ENCODE measurements around the gene SOX5. TPM values are rescaled to one million over a fixed set of nuclear protein-coding genes. Genes with fewer than 3 reads are reported as not detected.
A peak's percentile ranks its signal among the peaks of the same experiment; 100 is the strongest.
"Not testable (repeated sequence)": the region's sequence is repeated elsewhere in the genome, so short reads cannot be mapped to it uniquely, and the experiment has no call there.

SOX5 gene
- total RNA-seq, 8 experiments from 2014 or later = 2.3 to 23.5 (median 11.1) TPM

DNA sequence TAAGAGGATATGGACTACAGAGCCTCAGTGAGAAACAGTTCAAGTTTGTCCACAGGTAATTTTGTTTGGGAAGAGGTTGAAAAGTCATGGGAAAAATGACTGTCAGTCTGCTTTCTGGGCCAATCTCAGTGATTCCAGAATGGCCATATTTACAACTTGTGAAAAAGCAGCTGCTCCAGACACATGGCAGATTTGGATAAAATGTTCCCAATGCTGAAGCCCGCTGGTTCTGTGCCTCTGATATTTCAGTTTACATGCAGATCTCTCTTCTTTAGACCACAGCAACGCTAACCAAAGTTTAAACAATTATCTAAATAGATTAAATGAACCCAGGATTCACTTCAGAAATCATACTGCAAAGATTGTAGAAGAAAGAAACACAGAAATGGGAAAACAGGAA is 222.8 kb downstream of the SOX5 start:
- 6 to 100% (median 83%) methylated on average over 2 of the region's 2 CpGs for WGBS, 10 experiments
- Histone ChIP-seq H3K27ac (no peak overlapping the region), H3K4me3 (no peak overlapping the region), H3K4me1 (replicated peaks in 1 of 2) (peaks cover 0 to 4% of the 10 kb centered on the region in 2 donors)
- in situ Hi-C loops (cut with MboI; ENCODE audit: low pct_unique_long_range_greater_than_20kb in 2 of 9, low sequenced_read_pairs in 9 of 9, unreplicated experiment in 9 of 9) = no loop called here
- no peak for ATAC-seq (replicated peaks in 6 of 8)

DNA sequence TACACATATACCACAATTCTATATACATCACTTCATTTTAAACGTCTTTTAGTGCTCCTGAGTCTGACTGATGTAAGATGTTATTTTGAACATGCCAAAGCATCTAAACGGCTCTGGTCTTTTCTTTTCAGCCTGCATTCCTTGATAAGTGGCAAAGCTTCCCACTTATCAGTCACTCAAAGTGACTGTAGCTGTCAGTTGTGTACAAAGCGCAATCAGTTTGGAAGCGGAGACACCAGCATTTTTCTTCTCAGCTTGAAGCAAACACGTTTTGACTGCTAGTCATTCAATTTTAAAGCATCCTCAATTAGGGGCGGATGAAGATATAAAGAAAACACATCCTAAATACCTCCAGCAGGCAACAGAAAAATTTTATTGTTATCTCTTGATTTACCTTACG is 226.8 kb downstream of the SOX5 start:
- ATAC-seq (replicated peaks in 6 of 8) = no peak
- 22 to 75% (median 54%) methylated on average over 3 to 7 of the region's 7 CpGs for WGBS, 10 experiments
- in situ Hi-C loops (cut with MboI; ENCODE audit: low pct_unique_long_range_greater_than_20kb in 2 of 9, low sequenced_read_pairs in 9 of 9, unreplicated experiment in 9 of 9) = no loop called here
- Histone ChIP-seq H3K27ac (no peak overlapping the region), H3K4me3 (no peak overlapping the region), H3K4me1 (replicated peaks in 1 of 2) (peaks cover 0 to 4% of the 10 kb centered on the region in 2 donors)

DNA sequence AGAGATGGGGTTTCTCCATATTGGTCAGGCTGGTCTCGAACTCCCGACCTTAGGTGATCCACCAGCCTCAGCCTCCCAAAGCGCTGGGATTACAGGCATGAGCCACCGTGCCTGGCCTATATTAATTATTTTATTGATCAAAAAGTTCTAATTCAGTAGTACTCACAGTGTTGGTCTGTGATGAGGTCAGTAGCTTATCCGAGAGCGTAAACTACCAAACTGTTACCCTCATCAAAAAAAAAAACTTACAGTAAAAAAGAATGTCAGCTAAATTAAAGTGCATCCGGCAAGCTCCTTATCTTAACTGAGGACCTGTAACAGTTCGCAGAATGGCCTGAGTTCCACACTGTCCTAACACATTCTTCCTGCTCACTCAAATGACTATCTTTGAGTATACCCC is 228.2 kb downstream of the SOX5 start:
- H3K27ac ChIP-seq = no peak overlapping the region
- ATAC-seq (replicated peaks in 6 of 8) = no peak
- H3K4me3 ChIP-seq = no peak overlapping the region
- H3K4me1 ChIP-seq (replicated peaks in 1 of 2) = peaks cover 0 to 4% of the 10 kb centered on the region in 2 donors
- in situ Hi-C loops (cut with MboI; ENCODE audit: low pct_unique_long_range_greater_than_20kb in 2 of 9, low sequenced_read_pairs in 9 of 9, unreplicated experiment in 9 of 9) = no loop called here
- WGBS, 10 experiments = 80 to 100% (median 94%) methylated on average over 1 to 4 of the region's 8 CpGs; no CpG with 5 or more reads in 1 of the 10 experiments

DNA sequence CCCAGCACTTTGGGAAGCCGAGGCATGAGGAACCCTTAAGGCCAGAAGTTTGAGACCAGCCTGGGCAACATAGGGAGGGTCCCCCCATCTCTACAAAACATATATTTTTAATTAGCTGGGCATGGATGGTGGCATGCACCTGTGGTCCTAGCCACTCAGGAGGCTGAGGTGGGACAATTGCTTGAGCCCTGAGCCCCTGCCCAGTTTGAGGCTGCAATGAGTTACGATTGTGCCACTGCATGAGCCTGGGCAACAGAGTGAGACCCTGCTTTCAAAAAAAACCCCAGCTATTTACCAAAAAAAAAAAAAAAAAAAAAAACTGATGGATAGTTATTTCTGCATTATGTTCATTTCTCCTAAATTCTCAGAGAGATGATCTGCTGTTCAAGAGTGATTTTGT is 230.0 kb downstream of the SOX5 start:
- ATAC-seq (replicated peaks in 6 of 8) = no peak
- no peak overlapping the region for H3K27ac ChIP-seq
- H3K4me3 ChIP-seq = no peak overlapping the region
- in situ Hi-C loops (cut with MboI; ENCODE audit: low pct_unique_long_range_greater_than_20kb in 2 of 9, low sequenced_read_pairs in 9 of 9, unreplicated experiment in 9 of 9) = no loop called here
- peaks cover 0 to 4% of the 10 kb centered on the region in 2 donors for H3K4me1 ChIP-seq (replicated peaks in 1 of 2)
- WGBS, 10 experiments = 0 to 100% (median 81%) methylated on average over 1 to 2 of the region's 2 CpGs; no CpG with 5 or more reads in 2 of the 10 experiments

DNA sequence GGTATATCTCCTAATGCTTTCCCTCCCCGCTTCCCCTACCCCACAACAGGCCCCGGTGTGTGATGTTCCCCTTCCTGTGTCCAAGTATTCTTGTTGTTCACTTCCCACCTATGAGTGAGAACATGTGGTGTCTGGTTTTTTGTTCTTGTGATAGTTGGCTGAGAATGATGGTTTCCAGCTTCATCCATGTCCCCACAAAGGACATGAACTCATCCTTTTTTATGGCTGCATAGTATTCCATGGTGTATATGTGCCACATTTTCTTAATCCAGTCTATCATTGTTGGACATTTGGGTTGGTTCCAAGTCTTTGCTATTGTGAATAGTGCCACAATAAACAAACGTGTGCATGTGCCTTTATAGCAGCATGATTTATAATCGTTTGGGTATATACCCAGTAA is 239.1 kb downstream of the SOX5 start:
- in situ Hi-C loops (cut with MboI; ENCODE audit: low pct_unique_long_range_greater_than_20kb in 2 of 9, low sequenced_read_pairs in 9 of 9, unreplicated experiment in 9 of 9); H3K4me3 ChIP-seq; H3K4me1 ChIP-seq (replicated peaks in 1 of 2); ATAC-seq (replicated peaks in 6 of 8); H3K27ac ChIP-seq: not testable (repeated sequence)
- WGBS, 10 experiments = 43 to 100% (median 92%) methylated on average over 1 of the region's 4 CpGs; no CpG with 5 or more reads in 6 of the 10 experiments

DNA sequence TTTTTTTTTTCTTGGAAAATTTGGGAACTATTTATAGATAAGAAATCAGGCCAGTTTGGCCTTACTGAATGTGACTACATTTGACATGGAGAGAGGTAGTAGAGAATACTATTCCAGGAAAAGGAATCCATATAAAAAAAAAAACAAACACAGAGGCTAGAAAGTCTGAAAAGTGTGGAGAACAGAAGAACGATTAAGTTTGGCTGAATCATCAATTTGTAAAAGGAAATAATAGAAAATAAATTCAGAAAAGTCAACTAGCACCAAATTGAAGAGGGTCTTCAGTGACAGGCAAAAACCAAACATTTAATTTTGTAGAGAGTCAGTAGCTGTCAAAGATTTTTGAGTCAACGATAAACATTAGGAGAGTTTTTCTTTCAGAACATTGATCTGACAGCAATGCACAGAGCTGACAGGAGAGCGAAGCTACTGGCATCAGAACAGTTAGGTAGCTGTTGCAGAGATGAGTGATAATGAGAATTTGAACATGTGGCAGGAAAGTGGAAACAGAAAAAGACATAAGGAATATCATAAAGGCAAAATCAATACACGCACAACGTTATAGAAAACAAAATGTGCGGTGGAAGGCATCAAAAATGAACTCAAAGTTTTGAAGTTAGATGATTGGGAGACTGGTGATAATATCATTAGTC is 241.2 kb downstream of the SOX5 start:
- ATAC-seq (replicated peaks in 6 of 8) = no peak
- Histone ChIP-seq H3K4me1 (replicated peaks in 1 of 2) (peaks cover 7 to 10% of the 10 kb centered on the region in 2 donors), H3K4me3 (no peak overlapping the region), H3K27ac (no peak overlapping the region)
- 61 to 96% (median 90%) methylated on average over 3 to 6 of the region's 6 CpGs for WGBS, 10 experiments
- in situ Hi-C loops (cut with MboI; ENCODE audit: low pct_unique_long_range_greater_than_20kb in 2 of 9, low sequenced_read_pairs in 9 of 9, unreplicated experiment in 9 of 9) = no loop called here

DNA sequence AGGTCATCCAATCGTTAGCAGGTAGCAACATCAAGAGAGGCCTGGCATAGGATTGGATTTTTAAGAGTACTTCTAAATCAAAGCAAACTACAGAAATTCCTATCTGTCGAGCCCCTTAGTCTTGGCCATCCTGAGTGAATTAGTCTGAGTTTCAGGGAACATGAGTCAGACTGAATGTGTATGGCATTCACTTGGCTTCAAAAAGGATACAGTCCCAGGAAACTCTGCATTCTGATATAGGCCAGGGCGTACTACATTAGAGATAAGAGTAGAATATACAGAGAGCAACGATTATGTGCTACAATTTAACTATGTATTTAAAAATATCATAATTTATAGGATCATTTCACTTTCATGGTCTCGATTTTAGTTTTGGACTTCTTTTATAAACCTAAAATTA is 242.2 kb downstream of the SOX5 start:
- H3K4me1 ChIP-seq (replicated peaks in 1 of 2) = peaks cover 10 to 12% of the 10 kb centered on the region in 2 donors
- ATAC-seq (replicated peaks in 6 of 8) = no peak
- H3K4me3 ChIP-seq = no peak overlapping the region
- WGBS, 10 experiments = 0 to 100% (median 83%) methylated on average over 1 to 5 of the region's 5 CpGs
- in situ Hi-C loops (cut with MboI; ENCODE audit: low pct_unique_long_range_greater_than_20kb in 2 of 9, low sequenced_read_pairs in 9 of 9, unreplicated experiment in 9 of 9) = no loop called here
- no peak overlapping the region for H3K27ac ChIP-seq

DNA sequence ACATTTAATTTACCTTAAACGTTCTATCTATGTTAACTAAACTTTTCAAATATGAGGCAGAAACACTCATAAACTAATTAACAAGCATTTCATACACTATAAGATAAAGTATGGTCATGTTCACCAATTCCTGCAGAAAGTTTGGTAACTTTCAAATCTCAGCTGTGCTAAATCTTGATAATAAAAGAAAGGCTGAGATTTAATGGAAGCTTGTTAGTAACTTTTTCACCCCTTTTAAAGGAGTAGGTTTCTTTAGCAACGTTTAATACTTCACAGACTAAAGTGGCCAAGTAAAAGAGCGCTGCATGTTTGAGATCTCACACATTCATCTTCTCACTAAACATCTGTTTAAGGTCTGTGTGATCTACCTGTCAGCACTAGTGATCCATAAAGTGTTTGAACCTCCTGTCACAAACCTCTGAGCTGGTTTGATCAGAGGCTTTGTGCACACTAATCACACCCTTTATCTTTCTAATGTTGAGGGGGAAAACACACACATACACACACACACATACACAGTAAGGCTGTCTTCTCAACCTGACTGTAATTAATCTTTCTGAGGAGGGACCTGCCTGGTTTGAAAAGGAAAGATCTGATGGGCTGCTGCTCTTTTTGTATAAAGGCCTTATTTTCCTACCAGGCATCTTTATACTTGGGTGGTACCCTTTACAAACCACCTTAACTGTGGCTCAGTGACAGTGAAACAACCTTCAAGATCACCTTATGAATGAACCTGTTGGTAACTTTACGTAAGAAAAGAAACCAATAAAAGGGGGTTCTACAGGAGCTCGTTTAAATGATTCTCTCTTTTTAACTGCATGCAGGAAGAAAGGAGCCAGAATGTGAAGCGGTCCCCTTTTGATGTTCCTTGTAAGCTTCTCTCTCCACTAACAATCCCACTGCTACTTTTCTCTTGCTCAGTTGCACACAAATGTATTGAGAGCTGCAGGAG is 244.2 kb downstream of the SOX5 start:
- peak in 1 of 8 experiments; percentile 27 for ATAC-seq (replicated peaks in 6 of 8)
- H3K4me3 ChIP-seq = no peak overlapping the region
- H3K4me1 ChIP-seq (replicated peaks in 1 of 2) = peaks cover 10 to 12% of the 10 kb centered on the region in 2 donors
- 14 to 70% (median 24%) methylated on average over 1 to 6 of the region's 6 CpGs for WGBS, 10 experiments
- in situ Hi-C loops (cut with MboI; ENCODE audit: low pct_unique_long_range_greater_than_20kb in 2 of 9, low sequenced_read_pairs in 9 of 9, unreplicated experiment in 9 of 9) = no loop called here
- no peak overlapping the region for H3K27ac ChIP-seq

DNA sequence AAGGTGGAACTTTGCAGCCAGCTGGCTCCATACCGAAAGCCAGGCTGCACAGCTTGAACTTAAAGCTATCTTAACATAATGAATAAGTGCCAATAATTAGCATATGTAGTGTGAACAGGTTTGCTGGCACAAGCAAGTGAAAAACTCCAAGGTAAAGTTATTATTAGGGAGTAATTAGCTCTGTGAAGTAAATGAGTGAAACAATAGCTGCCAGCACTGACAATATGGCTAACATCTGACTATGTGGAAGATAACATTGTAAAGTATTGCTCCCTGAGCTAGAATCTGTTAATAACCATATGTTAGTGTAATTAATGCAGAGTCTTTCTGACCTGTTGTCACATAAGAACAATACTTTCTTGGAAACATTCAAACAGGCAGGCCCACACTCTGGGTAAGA is 246.4 kb downstream of the SOX5 start:
- ATAC-seq (replicated peaks in 6 of 8) = no peak
- Histone ChIP-seq H3K4me3 (no peak overlapping the region), H3K27ac (no peak overlapping the region), H3K4me1 (replicated peaks in 1 of 2) (peaks cover 10 to 12% of the 10 kb centered on the region in 2 donors)
- in situ Hi-C loops (cut with MboI; ENCODE audit: low pct_unique_long_range_greater_than_20kb in 2 of 9, low sequenced_read_pairs in 9 of 9, unreplicated experiment in 9 of 9) = no loop called here
- 0 to 90% (median 0%) methylated on average over 1 of the region's 1 CpG; no CpG with 5 or more reads in 3 of the 10 experiments for WGBS, 10 experiments

DNA sequence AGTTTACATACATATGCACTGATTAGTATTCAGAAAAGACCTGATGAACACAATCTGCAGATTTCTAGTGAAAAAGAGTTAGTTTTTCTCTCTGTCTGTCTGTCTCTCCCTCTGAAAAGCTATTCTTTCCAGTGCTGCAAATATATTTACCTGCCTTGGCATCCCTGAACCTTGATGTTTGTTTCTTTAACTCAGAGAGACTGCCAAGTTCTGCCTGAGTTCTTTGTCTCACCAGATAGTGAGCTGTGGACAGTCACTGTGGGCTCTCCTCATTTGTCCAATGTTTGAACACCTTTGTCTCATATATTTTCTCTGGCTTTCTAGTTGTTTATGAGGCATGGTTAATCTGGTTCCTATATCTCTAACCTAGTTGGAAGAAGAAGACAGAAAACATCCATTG is 250.4 kb downstream of the SOX5 start:
- in situ Hi-C loops (cut with MboI; ENCODE audit: low pct_unique_long_range_greater_than_20kb in 2 of 9, low sequenced_read_pairs in 9 of 9, unreplicated experiment in 9 of 9) = no loop called here
- Histone ChIP-seq H3K4me1 (replicated peaks in 1 of 2) (peaks cover 0 to 5% of the 10 kb centered on the region in 2 donors), H3K4me3 (no peak overlapping the region), H3K27ac (no peak overlapping the region)
- no peak for ATAC-seq (replicated peaks in 6 of 8)

DNA sequence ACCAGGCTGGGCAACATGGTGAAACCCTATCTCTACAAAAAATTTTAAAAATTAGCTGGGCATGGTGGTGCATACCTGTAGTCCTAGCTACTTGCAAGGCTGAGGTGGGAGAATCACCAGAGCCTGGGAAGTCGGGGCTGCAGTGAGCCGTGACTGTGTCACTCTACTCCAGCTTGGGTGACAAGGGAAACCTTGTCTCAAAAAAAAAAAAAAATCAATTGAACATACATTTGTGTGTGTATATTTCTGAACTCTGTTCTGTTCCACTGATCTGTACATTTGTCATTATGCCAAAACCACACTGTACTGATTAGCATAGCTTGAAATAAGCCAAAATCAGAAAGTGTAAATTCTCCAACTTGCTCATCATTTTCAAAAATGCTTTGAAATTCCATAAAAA is 254.6 kb downstream of the SOX5 start:
- ATAC-seq (replicated peaks in 6 of 8) = no peak
- no peak overlapping the region for H3K4me3 ChIP-seq
- 53 to 100% (median 86%) methylated on average over 2 of the region's 2 CpGs; no CpG with 5 or more reads in 6 of the 10 experiments for WGBS, 10 experiments
- in situ Hi-C loops (cut with MboI; ENCODE audit: low pct_unique_long_range_greater_than_20kb in 2 of 9, low sequenced_read_pairs in 9 of 9, unreplicated experiment in 9 of 9) = no loop called here
- no peak overlapping the region for H3K27ac ChIP-seq
- no peaks in the 10 kb centered on the region for H3K4me1 ChIP-seq (replicated peaks in 1 of 2)

DNA sequence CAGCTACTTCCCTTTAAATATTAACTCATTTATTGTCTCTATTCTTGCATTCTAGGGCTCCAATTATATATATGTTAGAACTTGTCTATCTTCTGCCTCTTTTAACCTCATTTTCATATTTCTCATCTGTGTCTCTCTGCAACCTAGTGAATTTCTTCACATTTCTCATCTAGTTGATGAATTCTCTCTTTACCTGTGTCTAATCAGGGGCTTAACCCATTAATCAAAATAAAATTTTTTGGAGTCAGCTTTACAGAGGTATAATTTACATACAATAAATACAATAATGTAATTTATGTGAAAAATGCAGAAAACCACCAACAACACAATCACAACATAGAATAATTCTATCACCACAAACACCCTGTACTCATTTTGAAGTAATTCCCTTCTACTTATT is 255.2 kb downstream of the SOX5 start:
- no peak overlapping the region for H3K27ac ChIP-seq
- H3K4me3 ChIP-seq = no peak overlapping the region
- in situ Hi-C loops (cut with MboI; ENCODE audit: low pct_unique_long_range_greater_than_20kb in 2 of 9, low sequenced_read_pairs in 9 of 9, unreplicated experiment in 9 of 9) = no loop called here
- no peak for ATAC-seq (replicated peaks in 6 of 8)
- no peaks in the 10 kb centered on the region for H3K4me1 ChIP-seq (replicated peaks in 1 of 2)

DNA sequence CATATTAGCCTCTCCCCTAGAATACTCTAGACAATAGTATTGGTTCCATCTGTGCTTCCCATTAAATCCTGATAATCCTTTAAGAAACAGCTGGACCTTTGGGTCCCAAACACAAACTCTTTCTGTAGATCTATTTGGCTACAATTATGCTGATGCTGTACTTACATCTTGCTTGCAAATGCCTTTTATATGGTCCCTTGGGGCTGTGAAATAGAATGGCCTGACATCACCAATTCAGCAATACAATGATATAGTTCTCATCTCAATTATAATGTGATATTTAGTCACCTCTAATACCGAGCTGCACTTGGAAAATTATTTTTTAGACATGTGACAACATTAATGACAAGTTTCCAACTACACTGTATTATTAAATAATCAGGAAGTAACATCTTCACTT is 261.5 kb downstream of the SOX5 start:
- Histone ChIP-seq H3K4me1 (replicated peaks in 1 of 2) (no peaks in the 10 kb centered on the region), H3K4me3 (no peak overlapping the region), H3K27ac (no peak overlapping the region)
- 0 to 80% (median 37%) methylated on average over 1 of the region's 1 CpG; no CpG with 5 or more reads in 4 of the 10 experiments for WGBS, 10 experiments
- peak in 3 of 8 experiments; percentile 64 to 72 (median 67) for ATAC-seq (replicated peaks in 6 of 8)
- in situ Hi-C loops (cut with MboI; ENCODE audit: low pct_unique_long_range_greater_than_20kb in 2 of 9, low sequenced_read_pairs in 9 of 9, unreplicated experiment in 9 of 9) = no loop called here
